Nephron progenitor cell (in vitro differentiated cells): ENCODE measurements around the gene CYBA.

Experiments
- DNase-seq: peaks from one replicate; pipeline ENCODE4 v3.0.0; 2021
- H3K27ac Mint-ChIP-seq: 2 replicates; pipeline ENCODE4 v1.8.0; 2021; ENCODE audit warnings: mild to moderate bottlenecking, moderate library complexity, mixed read lengths
- H3K27me3 Mint-ChIP-seq: 2 replicates; pipeline ENCODE4 v1.8.0; 2021; ENCODE audit warnings: mild to moderate bottlenecking, low read depth, mixed read lengths; ENCODE audit not compliant: poor library complexity
- H3K36me3 Mint-ChIP-seq: 2 replicates; pipeline ENCODE4 v1.8.0; 2021; ENCODE audit warnings: low read depth, mixed read lengths
- H3K4me1 Mint-ChIP-seq: 2 replicates; pipeline ENCODE4 v1.8.0; 2021; ENCODE audit warnings: mixed read lengths
- H3K4me3 Mint-ChIP-seq: 2 replicates; pipeline ENCODE4 v1.8.0; 2021; ENCODE audit warnings: mild to moderate bottlenecking, moderate library complexity, mixed read lengths
- H3K9me3 Mint-ChIP-seq: 2 replicates; pipeline ENCODE4 v1.8.0; 2021; ENCODE audit warnings: mild to moderate bottlenecking, moderate library complexity, mixed read lengths
- CTCF ChIP-seq: fragments of 200-600 bp; sonication (generic); IDR thresholded peaks from 2 replicates; pipeline ENCODE4 v1.5.0; 2021; ENCODE audit warnings: antibody characterized with exemption

Gene CYBA

GRCh38 chr16:88634141-88634993, 16.5 kb downstream of the CYBA start:
- H3K4me1 Mint-ChIP-seq, result peaks cover 13% of the 10 kb centered on the region
- peak overlapping the region; percentile 52 for H3K4me3 Mint-ChIP-seq
- peaks cover 47% of the 10 kb centered on the region for H3K27me3 Mint-ChIP-seq
- peaks cover 12% of the 10 kb centered on the region for H3K36me3 Mint-ChIP-seq
- DNase-seq, result peak; percentile 83
- no peaks in the 10 kb centered on the region for H3K9me3 Mint-ChIP-seq
- H3K27ac Mint-ChIP-seq, result no peak overlapping the region
- no peak for TF ChIP-seq CTCF

GRCh38 chr16:88633684-88634140, 17.1 kb downstream of the CYBA start:
- Mint-ChIP-seq H3K36me3 (peaks cover 12% of the 10 kb centered on the region), H3K27me3 (peaks cover 40% of the 10 kb centered on the region), H3K27ac (no peak overlapping the region), H3K4me1 (peaks cover 13% of the 10 kb centered on the region), H3K4me3 (no peak overlapping the region), H3K9me3 (no peaks in the 10 kb centered on the region)
- peak; percentile 18 for TF ChIP-seq CTCF
- peak; percentile 20 for DNase-seq

- Mint-ChIP-seq H3K27me3 (peaks cover 29% of the 10 kb centered on the region), H3K4me1 (peaks cover 6% of the 10 kb centered on the region), H3K36me3 (peaks cover 19% of the 10 kb centered on the region), H3K4me3 (no peak overlapping the region), H3K27ac (no peak overlapping the region), H3K9me3 (no peaks in the 10 kb centered on the region)
- no peak for TF ChIP-seq CTCF
- DNase-seq, result no peak
Observed at GRCh38 chr16:88632587-88632930, 18.3 kb downstream of the CYBA start.

- Mint-ChIP-seq H3K4me3 (no peak overlapping the region), H3K4me1 (peaks cover 1% of the 10 kb centered on the region), H3K9me3 (no peaks in the 10 kb centered on the region), H3K36me3 (peaks cover 24% of the 10 kb centered on the region), H3K27me3 (peaks cover 24% of the 10 kb centered on the region), H3K27ac (no peak overlapping the region)
- no peak for DNase-seq
- no peak for TF ChIP-seq CTCF
Observed at GRCh38 chr16:88631920-88632586, 18.8 kb downstream of the CYBA start.

GRCh38 chr16:88631384-88631783, 19.5 kb downstream of the CYBA start:
- no peak overlapping the region for H3K27ac Mint-ChIP-seq
- no peaks in the 10 kb centered on the region for H3K4me1 Mint-ChIP-seq
- H3K9me3 Mint-ChIP-seq, result no peaks in the 10 kb centered on the region
- H3K27me3 Mint-ChIP-seq, result peaks cover 21% of the 10 kb centered on the region
- H3K36me3 Mint-ChIP-seq, result peaks cover 31% of the 10 kb centered on the region
- no peak for DNase-seq
- H3K4me3 Mint-ChIP-seq, result no peak overlapping the region
- TF ChIP-seq CTCF, result no peak
